PFSK-1 (cell line): Measurements from ENCODE around the gene C1orf21.

Experiments used
- FOXP2 ChIP-seq: optimal IDR thresholded peaks from 2 replicates; pipeline ENCODE3; 2011; ENCODE audit warnings: borderline replicate concordance, control low read depth, inconsistent platforms; ENCODE audit not compliant: insufficient read depth; ENCODE audit errors: extremely low read length, extremely low read depth
- POLR2AphosphoS5 ChIP-seq: IDR thresholded peaks from 2 replicates; pipeline ENCODE4 v1.6.1; 2012; ENCODE audit warnings: low read depth, mild to moderate bottlenecking, control low read depth, low read length, moderate library complexity
- REST ChIP-seq, 2 experiments: IDR thresholded peaks; 2 replicates each; pipeline versions ENCODE4 v1.6.1 to v1.8.0; 2011 to 2012; ENCODE audit warnings: low read depth in 2 of 2, low read length in 2 of 2, control low read depth in 1 of 2, inconsistent platforms in 1 of 2, mild to moderate bottlenecking in 1 of 2, moderate library complexity in 1 of 2; ENCODE audit not compliant: insufficient read depth in 1 of 2
- SIN3A ChIP-seq: IDR thresholded peaks from 2 replicates; pipeline ENCODE4 v1.6.1; 2012; ENCODE audit warnings: mild to moderate bottlenecking, low read length, moderate library complexity, borderline replicate concordance; ENCODE audit not compliant: insufficient read depth
- TAF1 ChIP-seq: IDR thresholded peaks from 2 replicates; pipeline ENCODE4 v1.6.1; 2012; ENCODE audit warnings: low read length, control low read depth, borderline replicate concordance; ENCODE audit not compliant: insufficient read depth

Gene C1orf21

GRCh38 chr1:184507165-184507564 is 120.3 kb downstream of the C1orf21 start:
- TF ChIP-seq FOXP2 (no peak), SIN3A (no peak), REST (IDR thresholded peaks at IDR 0.05; ENCODE audit: insufficient read depth in 1 of 2, low read depth in 2 of 2, low read length in 2 of 2) (no peak), POLR2AphosphoS5 (no peak), TAF1 (no peak)

GRCh38 chr1:184507604-184508280 is 120.9 kb downstream of the C1orf21 start:
- TF ChIP-seq FOXP2 = no peak
- TF ChIP-seq POLR2AphosphoS5 = no peak
- no peak for TF ChIP-seq SIN3A
- no peak for TF ChIP-seq REST (IDR thresholded peaks at IDR 0.05; ENCODE audit: insufficient read depth in 1 of 2, low read depth in 2 of 2, low read length in 2 of 2)
- TF ChIP-seq TAF1 = no peak

- TF ChIP-seq SIN3A (no peak), TAF1 (no peak), REST (IDR thresholded peaks at IDR 0.05; ENCODE audit: insufficient read depth in 1 of 2, low read depth in 2 of 2, low read length in 2 of 2) (no peak), FOXP2 (no peak), POLR2AphosphoS5 (no peak)
These were observed 122.3 kb downstream of the C1orf21 start for GRCh38 chr1:184509105-184509504.

- TF ChIP-seq FOXP2 = no peak
- no peak for TF ChIP-seq TAF1
These were observed 123.3 kb downstream of the C1orf21 start for GRCh38 chr1:184510110-184510509.

- TF ChIP-seq POLR2AphosphoS5 (no peak), FOXP2 (no peak), REST (IDR thresholded peaks at IDR 0.05; ENCODE audit: insufficient read depth in 1 of 2, low read depth in 2 of 2, low read length in 2 of 2) (no peak), TAF1 (no peak), SIN3A (no peak)
These were observed 125.9 kb downstream of the C1orf21 start for GRCh38 chr1:184512724-184513123.
